WTC11 (cell line): ENCODE measurements around the gene AGBL4.

Experiments
- KAT7 ChIP-seq: sonication (generic); formaldehyde crosslinking; IDR thresholded peaks from 2 replicates; pipeline ENCODE4 v1.8.1; 2023; ENCODE audit warnings: missing genetic modification reagents, mild to moderate bottlenecking, borderline replicate concordance
- ZNF138 ChIP-seq: sonication (generic); formaldehyde crosslinking; conservative IDR thresholded peaks from 2 replicates; pipeline ENCODE4 v1.8.1; 2022; ENCODE audit warnings: mild to moderate bottlenecking, moderate library complexity, missing genetic modification reagents
- TF ChIP-seq, protein P1 (sequence below): fragments of 200-600 bp; IDR thresholded peaks from 2 replicates; pipeline ENCODE4 v1.8.0; 2022; ENCODE audit warnings: antibody characterized with exemption
- TF ChIP-seq, protein P2 (sequence below): sonication (generic); formaldehyde crosslinking; IDR thresholded peaks from 2 replicates; pipeline ENCODE4 v1.8.0; 2022; ENCODE audit warnings: mild to moderate bottlenecking, missing genetic modification reagents
- TF ChIP-seq, protein P3 (sequence below): sonication (generic); formaldehyde crosslinking; conservative IDR thresholded peaks from 2 replicates; pipeline ENCODE4 v1.8.1; 2023; ENCODE audit warnings: mild to moderate bottlenecking, low read depth, missing genetic modification reagents, moderate library complexity

DNA sequence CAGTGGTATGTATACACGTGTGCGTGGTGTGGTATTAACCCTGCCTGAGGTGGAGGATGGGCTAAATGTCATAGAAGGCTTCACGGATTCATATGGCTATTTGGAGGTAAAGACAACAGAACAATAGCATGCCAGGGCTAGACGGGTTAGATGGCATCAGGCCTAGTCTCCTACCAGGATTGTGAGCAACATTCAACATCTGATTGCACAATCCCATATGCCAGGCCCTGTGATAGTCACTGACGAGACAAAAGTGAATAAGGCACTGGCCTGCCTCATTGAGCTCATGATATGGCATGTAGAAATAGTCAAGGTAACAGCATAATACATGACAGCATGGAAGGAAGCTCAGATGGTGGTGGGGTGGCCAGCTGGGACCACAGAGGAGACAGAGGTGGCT lies 1079.9 kb downstream of the AGBL4 start:
- TF ChIP-seq, protein P1, sequence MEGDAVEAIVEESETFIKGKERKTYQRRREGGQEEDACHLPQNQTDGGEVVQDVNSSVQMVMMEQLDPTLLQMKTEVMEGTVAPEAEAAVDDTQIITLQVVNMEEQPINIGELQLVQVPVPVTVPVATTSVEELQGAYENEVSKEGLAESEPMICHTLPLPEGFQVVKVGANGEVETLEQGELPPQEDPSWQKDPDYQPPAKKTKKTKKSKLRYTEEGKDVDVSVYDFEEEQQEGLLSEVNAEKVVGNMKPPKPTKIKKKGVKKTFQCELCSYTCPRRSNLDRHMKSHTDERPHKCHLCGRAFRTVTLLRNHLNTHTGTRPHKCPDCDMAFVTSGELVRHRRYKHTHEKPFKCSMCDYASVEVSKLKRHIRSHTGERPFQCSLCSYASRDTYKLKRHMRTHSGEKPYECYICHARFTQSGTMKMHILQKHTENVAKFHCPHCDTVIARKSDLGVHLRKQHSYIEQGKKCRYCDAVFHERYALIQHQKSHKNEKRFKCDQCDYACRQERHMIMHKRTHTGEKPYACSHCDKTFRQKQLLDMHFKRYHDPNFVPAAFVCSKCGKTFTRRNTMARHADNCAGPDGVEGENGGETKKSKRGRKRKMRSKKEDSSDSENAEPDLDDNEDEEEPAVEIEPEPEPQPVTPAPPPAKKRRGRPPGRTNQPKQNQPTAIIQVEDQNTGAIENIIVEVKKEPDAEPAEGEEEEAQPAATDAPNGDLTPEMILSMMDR, result no peak
- TF ChIP-seq KAT7 (CRISPR knock-in tag), result no peak
- TF ChIP-seq, protein P2, sequence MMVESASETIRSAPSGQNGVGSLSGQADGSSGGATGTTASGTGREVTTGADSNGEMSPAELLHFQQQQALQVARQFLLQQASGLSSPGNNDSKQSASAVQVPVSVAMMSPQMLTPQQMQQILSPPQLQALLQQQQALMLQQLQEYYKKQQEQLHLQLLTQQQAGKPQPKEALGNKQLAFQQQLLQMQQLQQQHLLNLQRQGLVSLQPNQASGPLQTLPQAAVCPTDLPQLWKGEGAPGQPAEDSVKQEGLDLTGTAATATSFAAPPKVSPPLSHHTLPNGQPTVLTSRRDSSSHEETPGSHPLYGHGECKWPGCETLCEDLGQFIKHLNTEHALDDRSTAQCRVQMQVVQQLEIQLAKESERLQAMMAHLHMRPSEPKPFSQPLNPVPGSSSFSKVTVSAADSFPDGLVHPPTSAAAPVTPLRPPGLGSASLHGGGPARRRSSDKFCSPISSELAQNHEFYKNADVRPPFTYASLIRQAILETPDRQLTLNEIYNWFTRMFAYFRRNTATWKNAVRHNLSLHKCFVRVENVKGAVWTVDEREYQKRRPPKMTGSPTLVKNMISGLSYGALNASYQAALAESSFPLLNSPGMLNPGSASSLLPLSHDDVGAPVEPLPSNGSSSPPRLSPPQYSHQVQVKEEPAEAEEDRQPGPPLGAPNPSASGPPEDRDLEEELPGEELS (CRISPR knock-in tag), result no peak
- TF ChIP-seq, protein P3, sequence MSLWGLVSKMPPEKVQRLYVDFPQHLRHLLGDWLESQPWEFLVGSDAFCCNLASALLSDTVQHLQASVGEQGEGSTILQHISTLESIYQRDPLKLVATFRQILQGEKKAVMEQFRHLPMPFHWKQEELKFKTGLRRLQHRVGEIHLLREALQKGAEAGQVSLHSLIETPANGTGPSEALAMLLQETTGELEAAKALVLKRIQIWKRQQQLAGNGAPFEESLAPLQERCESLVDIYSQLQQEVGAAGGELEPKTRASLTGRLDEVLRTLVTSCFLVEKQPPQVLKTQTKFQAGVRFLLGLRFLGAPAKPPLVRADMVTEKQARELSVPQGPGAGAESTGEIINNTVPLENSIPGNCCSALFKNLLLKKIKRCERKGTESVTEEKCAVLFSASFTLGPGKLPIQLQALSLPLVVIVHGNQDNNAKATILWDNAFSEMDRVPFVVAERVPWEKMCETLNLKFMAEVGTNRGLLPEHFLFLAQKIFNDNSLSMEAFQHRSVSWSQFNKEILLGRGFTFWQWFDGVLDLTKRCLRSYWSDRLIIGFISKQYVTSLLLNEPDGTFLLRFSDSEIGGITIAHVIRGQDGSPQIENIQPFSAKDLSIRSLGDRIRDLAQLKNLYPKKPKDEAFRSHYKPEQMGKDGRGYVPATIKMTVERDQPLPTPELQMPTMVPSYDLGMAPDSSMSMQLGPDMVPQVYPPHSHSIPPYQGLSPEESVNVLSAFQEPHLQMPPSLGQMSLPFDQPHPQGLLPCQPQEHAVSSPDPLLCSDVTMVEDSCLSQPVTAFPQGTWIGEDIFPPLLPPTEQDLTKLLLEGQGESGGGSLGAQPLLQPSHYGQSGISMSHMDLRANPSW (CRISPR knock-in tag), result no peak
- no peak for TF ChIP-seq ZNF138
